ENCODE data around the gene MR1.
A peak's percentile ranks its signal among the peaks of the same experiment; 100 is the strongest.

Gene MR1

DNA sequence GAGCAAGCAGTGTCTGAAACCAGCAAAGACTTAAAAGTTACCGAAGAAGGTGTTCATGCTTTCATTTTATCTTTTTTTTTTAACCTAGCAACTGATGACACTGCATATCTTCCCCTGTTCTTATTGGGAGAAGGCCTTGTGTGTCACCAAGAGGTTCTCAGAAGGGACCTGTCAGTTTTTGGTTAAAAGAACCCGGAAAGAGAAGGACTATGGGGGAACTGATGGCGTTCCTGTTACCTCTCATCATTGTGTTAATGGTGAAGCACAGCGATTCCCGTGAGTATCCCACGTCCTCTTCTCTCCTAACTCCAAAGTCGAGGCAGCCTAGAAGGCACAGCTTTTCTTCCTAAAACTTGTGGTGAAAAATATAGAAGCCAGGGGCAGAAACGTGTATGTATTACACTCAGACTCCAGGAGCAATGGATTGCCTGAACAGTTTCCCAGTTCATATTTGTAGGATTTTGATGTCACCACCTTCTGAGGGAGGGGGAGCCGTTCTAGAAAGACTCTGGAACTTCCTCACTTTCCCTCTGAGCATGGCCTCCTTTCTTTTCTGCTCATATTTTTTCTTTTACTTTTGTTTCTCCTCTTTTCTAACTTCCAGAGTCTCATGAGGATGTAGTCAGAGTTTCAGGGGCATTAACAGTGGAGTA lies at the start of gene MR1:
MR1 (plus strand) TSS at position 185 of the 653 bp plus-strand sequence; CDS start at position 210, 25 bp downstream.
- peak in 1 of 2 experiments; percentile 7 for DNase-seq

DNA sequence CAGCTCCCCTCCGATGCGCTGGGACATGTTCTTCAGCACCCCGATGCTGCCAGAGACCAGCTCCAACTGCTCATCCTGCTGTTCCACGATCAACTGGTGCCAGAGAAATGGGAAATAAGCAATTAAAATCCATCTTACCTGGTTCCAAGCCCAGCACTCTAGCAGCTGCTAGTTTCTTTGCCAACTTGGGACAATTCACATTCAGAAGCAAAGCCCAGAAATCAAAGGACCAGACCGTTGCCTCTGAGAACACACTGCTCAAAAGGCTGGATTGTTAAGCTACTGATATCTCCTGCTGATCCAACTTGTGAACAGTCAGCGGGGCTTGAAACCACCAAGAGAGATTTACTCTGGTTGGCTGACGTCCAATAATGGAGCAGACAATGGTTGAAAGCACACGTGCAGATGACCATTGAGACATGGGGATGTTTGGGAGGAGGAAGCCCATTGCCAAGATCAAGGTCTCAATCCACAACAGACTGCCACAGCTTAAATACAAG lies 45.5 kb upstream of the MR1 start:
- DNase-seq = no peak

DNA sequence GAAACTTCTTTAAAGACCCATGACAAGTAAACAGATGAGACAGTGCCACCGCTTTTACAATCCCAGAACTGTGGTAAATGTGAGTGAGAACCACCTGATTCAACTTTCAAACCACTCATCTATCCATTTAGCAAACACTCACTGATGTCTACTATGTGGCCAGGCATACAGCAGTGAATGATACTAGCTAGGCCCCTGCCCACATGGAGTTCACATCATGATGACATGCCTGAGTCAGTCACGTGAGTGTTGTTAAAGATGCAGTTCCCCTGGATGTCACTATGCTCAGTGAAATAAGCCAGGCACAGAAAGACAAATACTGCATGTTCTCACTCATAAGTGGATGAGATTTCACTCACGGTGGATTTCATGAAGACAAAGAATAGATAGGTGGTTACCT lies 39.5 kb upstream of the MR1 start:
- DNase-seq = no peak

DNA sequence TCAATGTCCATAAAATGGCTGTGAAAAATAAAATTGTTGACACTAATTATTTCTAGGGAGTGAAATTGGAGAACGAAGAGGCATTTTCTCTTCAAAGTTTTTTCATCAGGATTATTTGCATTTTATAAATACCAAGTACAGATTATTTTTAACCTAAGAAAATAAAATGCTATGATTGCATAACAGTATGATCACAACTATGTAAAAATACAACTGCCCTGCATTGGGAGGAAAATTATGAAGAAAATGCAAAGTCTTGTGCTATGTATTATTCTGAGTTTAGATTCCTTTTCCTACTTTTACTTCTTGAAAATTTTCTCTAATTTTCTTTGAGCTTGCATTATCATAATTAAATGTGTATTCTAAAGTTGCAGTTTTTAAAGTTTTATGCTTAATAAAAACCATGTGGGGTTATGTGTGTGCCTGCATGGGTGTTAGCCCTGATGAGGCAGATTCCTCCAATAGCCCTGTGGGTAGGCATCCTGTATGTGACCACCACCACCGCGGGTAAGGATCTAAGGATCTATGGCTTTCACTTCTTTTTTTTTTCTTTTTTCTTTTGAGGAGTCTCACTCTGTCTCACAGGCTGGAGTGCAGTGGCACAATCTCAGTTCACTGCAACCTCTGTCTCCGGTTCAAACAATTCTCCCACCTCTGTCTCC lies 35.8 kb upstream of the MR1 start:
- no peak for DNase-seq

DNA sequence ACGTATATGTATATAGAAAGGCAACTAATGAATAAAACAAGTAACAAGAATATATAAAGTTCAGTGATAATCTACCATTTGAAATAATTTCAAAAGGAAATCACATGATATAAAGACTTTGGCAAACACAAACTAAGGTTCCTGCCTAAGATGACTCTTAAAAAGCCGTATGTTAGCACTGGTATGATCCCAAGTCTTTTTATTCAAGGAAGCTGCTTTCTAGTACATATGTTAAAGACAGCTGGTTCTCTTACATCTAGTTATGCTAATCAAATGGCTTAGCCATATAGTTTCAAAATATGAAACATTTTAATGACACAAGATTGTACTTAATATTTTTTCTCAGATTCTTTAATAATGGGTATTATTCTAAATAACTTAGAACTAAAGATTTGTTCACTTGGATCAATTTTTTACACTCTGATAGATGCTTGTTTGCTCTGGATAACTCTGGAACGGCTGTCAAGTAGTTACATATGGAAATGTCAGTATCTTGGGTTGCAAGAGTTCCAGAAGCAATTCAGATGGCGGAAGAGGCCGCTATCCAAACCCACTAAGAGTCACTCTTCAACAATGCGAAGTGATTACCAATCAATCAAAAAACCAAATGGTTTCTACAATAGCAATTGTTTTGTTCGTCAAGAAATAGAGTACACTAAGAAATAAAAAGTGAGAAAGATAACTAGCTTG lies 32.5 kb upstream of the MR1 start:
- DNase-seq = peak in 1 of 2 experiments; percentile 40

DNA sequence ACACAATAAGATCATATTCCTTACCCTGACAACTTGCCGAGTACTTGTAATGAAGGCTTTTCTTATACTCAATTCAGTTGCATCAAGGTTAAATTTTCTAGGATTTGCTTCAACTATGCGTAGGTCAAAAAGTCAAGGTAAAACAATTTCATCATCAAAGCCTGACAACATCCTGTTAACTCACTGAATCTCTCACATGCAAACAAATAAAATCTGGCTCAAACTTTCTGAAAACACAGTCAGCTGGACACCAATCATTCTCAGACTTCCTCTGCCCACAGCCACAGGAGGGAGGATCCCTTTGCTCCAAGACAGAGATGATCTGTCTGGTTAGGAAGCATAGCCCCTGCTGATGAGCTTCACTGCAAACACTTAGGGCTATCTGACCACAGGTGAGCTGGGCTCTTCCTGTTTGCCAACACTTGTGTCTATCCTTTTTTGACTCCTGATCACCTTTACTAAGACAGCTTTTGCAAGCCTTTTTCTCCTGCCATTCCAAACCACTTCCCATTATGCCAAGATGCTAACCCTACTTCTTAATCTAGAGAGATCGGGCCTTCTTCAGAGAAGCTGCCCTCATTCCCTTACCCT lies 31.1 kb upstream of the MR1 start:
- no peak for DNase-seq

DNA sequence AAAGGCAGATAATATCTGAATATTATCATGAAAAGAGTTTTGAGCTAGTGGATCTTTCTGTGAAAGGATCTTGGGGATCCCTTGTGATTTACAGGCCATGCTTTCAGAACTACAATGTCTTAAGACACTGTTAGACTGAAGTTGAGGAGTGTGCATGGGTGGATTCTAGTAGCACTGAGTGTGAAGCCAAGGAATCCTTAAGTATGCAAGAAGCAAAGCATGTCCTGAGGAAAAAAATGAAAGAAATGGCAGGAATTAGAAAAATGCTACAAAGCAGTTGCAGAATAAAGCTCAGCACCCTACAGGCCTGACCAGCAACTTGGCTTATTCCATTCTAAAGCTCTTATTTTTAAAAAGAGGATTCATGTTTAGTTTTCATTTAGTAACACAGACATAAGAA lies 23.0 kb upstream of the MR1 start:
- DNase-seq = no peak

DNA sequence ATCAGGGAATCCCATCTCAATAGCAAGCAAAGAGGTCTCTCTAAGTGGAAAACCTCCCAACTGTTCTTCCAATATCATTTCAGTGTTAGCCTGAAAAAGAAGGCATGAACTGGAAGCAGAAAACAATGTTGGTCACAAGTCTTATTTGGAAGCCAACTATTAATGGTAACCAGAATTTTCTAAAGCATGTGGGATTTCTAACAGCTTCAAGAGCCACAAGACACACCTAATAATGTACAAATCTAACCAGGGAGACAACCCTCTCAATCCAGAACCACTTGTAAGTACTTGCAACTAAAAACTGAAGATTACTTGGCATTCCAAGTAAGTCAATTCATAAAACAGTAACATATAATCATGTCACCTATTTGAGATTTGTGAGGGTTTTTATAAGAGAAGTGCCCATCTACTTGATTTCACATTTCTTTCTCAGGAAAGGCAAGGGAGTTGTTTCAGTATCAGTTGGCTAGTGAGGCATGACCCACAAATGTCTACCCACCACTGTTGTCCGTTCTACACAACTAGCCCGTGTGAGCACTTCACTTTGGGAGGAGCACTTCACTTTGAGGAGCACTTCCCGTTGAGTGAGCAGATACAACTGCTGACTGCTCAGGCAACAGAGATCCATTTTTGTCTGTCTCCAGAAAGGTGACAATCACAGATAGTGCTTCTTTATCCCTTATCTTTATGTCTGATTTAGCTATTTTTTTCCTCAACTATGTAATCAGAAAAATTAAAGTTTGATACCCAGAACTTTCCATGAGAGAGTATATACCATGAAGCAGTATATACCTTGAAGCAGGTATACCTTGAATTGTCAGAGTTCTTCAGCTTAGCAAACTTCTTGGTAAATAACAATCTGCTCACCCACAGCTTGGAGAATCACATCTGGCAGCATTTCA lies 22.2 kb upstream of the MR1 start:
- DNase-seq = no peak

DNA sequence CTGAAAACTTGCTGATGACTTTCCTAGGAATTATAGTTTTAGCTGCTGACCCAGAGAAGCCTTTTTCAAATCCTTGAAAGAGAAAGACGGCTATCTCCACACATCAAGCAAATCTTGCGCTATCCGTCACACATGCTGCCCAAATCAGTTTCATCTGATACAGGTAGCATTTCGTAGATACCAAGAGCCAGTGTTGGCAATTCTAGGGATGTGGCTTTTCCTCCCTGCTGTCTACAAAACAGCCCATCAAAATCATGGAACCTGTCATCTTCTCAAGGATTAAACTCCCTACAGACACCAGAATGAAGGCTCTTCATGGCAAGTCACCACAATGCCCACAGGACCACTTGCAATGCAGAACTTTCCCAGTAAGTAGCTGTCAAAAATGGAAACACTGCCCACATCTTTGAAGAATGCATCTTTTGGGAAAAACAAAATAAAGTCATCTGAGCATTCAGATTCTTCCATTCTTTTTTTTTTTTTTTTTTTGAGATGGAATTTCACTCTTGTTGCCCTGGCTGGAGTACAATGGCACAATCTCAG lies 21.5 kb upstream of the MR1 start:
- DNase-seq = no peak

DNA sequence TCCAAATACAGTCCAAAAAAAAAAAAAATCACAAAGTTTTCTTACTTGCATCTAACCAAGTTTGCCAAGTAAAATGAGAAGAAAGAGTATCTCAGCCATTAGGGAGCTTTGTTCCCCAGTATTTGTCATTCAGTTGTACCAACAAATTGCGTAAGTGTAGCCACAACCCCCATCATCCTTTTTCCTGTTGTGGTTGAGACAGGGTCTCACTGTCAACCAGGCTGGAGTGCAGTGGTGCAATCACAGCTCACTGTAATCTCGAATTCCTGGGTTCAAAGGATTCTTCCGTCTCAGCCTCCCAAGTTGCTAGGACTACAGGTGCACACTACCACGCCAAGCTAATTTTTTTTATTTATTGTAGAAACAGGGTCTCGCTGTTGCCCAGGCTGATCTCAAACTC lies 20.6 kb upstream of the MR1 start:
- no peak for DNase-seq

DNA sequence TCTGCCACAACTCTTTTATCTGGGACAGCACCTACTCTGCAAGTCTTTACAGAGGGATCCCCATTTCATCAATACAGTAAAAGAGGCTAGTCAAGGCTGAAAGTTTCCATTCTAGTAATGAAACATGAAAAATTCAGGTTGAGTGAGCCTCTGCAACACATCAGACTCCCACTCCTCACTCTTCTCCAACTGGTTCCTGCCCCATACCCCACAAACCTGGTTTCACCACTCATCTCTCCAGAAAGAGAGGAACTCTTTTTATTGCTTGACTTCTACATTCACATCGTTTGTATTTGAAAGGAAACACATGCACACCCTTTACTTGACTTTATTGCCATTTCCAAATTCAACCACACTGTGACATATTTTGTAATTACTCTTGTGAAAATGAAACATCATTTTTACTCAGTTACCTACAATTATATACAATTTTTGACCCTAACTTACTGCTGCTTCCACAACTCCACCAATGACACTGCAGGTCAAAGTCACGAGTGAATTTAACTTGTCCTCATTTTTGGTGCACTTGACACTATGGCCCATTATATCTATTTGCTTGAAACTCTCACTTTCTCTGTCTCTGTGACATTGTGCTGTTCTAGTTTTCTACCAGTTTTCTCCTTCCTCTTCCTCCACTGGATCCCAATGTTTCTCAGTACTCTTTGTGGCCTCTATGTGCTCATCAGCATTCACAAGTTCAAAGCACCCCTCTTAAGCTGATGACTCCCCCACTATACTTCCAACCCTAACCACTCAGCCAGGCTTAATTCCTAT lies 19.1 kb upstream of the MR1 start:
- DNase-seq = no peak

DNA sequence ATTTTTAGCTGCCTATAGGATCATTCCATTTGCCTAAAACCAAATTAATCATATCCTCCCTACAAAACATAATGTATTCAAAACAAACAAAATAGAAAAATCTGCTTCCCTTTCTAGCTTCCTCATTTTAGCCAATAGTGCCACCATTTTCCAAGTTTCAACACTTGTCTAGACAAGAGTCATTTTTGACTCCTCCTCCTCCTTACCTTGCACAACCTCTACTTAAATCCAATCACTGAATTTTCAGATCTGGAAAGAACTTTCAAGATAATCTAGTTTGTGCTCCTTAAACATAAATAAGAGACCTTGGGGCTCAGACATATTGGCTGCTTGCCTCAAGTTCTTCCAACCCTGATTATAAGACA lies 18.6 kb upstream of the MR1 start:
- DNase-seq = no peak

DNA sequence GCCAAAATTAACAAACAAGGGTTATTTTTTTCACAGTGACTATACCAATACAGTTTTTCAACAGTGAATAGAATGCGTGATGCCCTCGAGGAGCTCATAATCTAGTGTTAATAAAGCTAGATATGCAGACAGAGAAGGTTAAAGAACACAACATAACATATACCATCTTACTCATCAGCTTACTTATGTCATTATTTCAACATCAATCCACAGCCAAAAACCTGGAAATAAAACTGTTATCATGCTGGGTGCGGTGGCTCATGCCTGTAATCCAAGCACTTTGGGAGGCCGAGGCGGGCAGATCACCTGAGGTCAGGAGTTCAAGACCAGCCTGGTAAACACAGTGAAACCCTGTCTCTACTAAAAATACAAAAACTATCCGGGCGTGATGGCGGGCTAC lies 17.2 kb upstream of the MR1 start:
- DNase-seq = no peak

DNA sequence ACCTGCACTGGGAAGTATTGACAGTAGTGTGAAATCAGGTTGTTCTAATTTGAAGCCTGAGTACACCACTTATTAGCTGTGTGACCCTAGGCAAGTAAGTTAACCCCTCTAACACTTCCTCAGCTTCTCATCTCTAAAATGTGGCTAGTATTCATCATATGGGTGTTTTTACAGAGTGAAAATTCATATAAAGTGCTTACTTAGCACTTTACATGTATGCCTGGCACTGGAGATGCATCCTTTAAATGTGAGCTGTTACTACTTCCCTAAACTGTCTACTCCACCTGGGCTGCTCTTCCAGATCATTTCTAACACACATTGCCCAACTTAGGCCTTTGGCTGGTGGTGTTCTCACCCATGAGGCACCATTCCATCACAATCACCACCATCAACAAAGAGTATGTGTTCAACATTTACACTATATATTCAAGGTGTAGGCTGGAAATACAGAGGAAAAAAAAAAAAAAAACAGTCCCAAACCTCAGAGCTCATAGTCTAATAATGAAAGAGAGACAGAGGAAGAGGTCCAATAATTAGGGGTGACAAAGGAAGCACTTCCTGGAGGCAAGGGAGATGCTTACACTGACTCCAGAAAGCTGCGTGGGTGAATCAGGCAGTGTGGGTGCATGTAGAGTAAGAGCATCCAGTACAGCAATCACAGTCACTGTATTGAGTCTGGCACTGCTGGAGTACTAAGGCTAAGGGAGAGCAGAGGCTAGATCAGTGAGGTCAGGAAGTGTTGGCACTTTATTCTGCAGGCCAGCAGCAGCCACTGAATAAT lies 14.7 kb upstream of the MR1 start:
- DNase-seq = no peak

DNA sequence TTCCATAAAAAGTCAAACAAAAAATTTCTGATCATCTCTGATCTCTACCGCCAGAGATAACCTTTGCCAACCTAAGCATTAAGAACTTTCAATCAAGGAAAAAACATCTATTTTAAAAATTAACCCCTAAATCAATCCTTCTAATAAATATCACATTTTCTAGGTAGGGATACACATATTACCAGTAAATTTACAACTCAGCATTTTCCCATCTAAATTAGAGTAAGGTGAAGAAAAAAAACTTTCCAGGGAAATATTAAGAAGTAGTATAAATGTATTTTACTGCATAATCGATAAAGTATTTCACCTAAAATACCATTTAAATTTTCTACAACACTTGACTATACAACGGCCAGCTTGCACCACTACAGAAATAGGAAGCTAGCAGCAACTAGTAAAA lies 12.6 kb upstream of the MR1 start:
- DNase-seq = no peak

DNA sequence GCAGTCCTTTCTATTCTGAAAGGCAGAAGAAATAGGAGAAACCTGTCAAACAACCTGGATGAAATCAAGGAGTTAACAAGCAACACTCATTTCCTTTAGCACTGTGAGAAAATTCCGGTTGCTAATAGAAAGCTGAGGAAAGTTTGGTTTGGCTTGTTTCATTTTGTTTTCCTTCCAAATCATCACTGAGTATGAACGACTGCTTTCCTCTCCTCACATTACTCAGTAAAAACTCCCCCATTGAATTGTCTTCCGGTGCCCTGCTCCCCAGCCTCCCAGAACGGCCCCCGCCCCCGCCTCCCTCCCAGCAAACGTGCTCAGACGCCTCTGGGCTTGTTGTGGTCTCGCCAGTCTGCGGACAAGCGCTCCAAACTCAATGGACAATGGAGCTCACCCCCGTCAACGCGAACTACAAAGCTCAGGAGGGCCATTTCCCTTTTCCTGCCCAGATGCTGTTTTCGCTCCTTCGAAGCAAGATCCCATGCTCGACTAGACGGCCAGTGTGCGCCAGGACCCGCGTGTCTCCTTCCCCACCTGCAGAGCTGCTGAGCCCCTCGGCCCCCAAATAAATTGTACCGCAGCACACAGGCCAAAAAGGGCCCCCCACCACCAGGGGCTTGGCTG lies 11.9 kb upstream of the MR1 start:
- peak; percentile 23 to 37 for DNase-seq

DNA sequence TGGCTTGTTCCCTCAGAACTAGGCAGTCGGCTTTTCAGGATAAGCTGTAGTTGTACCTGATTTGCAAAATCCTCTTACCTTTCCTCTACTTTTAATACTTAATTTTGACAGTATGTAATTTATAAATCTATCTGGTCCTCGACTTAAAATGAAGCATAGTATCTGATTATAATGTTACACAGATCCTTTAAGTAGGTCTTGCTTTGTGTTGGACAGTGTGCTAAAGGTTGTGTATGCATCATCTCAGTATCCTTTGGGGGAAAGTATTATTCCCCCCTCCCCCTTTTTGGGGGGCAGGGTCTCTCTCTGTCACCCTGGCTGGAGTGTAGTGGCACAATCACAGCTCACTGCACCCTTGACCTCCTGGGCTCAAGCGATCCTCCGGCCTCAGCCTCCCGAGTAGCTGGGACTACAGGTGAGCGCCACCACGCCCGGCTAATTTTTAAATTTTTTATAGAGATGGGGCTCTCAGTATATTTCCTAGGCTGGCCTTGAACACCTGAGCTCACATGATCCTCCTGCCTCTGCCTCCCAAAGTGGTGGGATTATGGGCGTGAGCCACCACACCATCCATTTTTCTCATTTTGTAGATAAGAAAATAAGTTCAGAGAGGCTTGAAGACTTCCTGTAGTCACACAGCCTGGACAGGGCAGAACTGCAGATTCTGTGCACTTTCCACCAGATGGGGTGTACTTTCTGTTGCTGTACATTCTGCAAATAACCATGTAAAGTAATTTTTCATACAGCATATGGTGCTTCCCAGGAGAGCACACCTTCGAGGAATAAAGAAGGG lies 10.3 kb upstream of the MR1 start:
- no peak for DNase-seq

DNA sequence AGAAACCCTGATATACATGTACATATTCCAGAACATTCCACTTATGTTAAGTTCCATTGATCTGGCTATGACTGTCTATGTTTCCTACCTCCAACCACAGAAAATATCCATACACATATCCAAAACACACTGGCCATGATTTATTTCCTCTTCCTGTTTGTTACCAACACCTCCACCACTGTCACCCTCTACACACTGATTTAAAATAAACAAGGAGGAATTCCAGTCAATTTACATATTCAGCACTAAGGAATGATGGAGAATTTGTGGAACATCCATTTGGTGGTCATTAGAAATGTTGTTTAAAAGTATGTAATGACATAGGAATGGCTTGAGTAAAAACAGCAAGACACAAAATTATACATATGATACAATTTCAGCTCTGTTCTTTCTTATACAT lies 5.6 kb upstream of the MR1 start:
- no peak for DNase-seq

DNA sequence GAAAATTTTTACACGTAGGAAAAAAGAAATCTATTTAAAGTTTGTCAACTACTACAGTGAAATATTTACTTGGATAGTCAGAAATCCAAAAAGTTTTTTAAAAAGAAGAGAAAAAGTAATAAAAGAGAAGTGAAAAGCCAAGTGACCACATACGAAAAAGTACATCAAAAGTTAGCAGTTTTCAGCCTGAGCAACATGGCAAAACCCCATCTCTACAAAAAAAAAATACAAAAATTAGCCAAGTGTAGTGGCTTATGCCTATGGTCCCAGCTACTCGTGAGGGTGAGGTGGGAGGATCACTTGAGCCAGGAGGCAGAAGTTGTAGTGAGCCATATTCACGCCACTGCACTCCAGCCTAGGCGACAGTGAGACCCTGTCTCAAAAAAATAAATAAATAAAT lies 5.2 kb upstream of the MR1 start:
- DNase-seq = no peak
